GM18526 (cell line): ENCODE results near the gene RUFY1.

Experiments used
- POLR2A ChIP-seq: IDR thresholded peaks from 3 replicates; pipeline ENCODE4 v1.6.1; 2011; ENCODE audit not compliant: insufficient read length; ENCODE audit errors: extremely low read depth

RUFY1 gene

GRCh38 chr5:179613460-179614071 lies 63.2 kb downstream of the RUFY1 start:
- TF ChIP-seq POLR2A, result peak; percentile 27

GRCh38 chr5:179614745-179615144 lies 64.4 kb downstream of the RUFY1 start:
- TF ChIP-seq POLR2A, result no peak

GRCh38 chr5:179615203-179615602 lies 64.8 kb downstream of the RUFY1 start:
- no peak for TF ChIP-seq POLR2A

GRCh38 chr5:179616002-179616594 lies 65.7 kb downstream of the RUFY1 start:
- TF ChIP-seq POLR2A, result no peak

- TF ChIP-seq POLR2A, result no peak
These were observed 67.6 kb downstream of the RUFY1 start for GRCh38 chr5:179617930-179618329.

GRCh38 chr5:179618923-179619554 lies 68.7 kb downstream of the RUFY1 start:
- TF ChIP-seq POLR2A, result no peak

- TF ChIP-seq POLR2A, result no peak
These were observed 69.4 kb downstream of the RUFY1 start for GRCh38 chr5:179619776-179620175.

- TF ChIP-seq POLR2A, result no peak
These were observed 69.9 kb downstream of the RUFY1 start for GRCh38 chr5:179620293-179620692.

- no peak for TF ChIP-seq POLR2A
These were observed 70.5 kb downstream of the RUFY1 start for GRCh38 chr5:179620703-179621350.

GRCh38 chr5:179621551-179622214 lies 71.3 kb downstream of the RUFY1 start:
- no peak for TF ChIP-seq POLR2A

- TF ChIP-seq POLR2A, result peak; percentile 100
These were observed 72.9 kb downstream of the RUFY1 start, which contains the start of gene HNRNPH1 for GRCh38 chr5:179623003-179623905. Gene HNRNPH1, minus strand, starts transcription at chr5:179623671. Its CDS starts 538 bp downstream, at chr5:179623133.

GRCh38 chr5:179623906-179624741 lies 73.8 kb downstream of the RUFY1 start:
- TF ChIP-seq POLR2A, result no peak

GRCh38 chr5:179624841-179625271 lies 74.5 kb downstream of the RUFY1 start:
- no peak for TF ChIP-seq POLR2A
